Bronchial epithelial cell (primary cell): Measurements from ENCODE around the gene MRC2. TPM values are rescaled to one million over a fixed set of nuclear protein-coding genes. Genes with fewer than 3 reads are reported as not detected.
A peak's percentile ranks its signal among the peaks of the same experiment; 100 is the strongest.

Source experiments
- DNase-seq: peaks from one replicate; pipeline ENCODE4 v3.0.0-alpha.2; 2010; ENCODE audit warnings: low read depth
- FAIRE-seq: peaks from 2 replicates; lab custom pipeline; 2011; peaks lifted over from hg19 to GRCh38; lab: Jason Lieb, UNC
- H3K27me3 ChIP-seq: 2 replicates; pipeline ENCODE4 v1.5.1; 2011; ENCODE audit warnings: low read length; ENCODE audit not compliant: control insufficient read depth, insufficient read depth
- H3K36me3 ChIP-seq: 2 replicates; pipeline ENCODE4 v1.5.1; 2011; ENCODE audit warnings: low read length; ENCODE audit not compliant: control insufficient read depth, insufficient read depth
- H3K4me3 ChIP-seq: 2 replicates; pipeline ENCODE4 v1.5.1; 2011; ENCODE audit warnings: mild to moderate bottlenecking, low read depth, low read length, control low read depth
- CTCF ChIP-seq: IDR thresholded peaks from 2 replicates; pipeline ENCODE4 v1.5.1; 2011; ENCODE audit warnings: mild to moderate bottlenecking, moderate library complexity, low read length, control low read depth, inconsistent platforms; ENCODE audit not compliant: insufficient read depth, severe bottlenecking
- total RNA-seq: library from RNA; depleted of rRNA; stranded (reverse); fragments of >200 nt; gene quantifications from 2 replicates; pipeline ENCODE4 v1.2.1, GENCODE V29; 2014

MRC2 gene
- total RNA-seq, 1 donor from 2014 or later = 9.2 TPM

GRCh38 chr17:62625184-62625869 lies 2.1 kb upstream of the MRC2 start:
- DNase-seq = no peak
- no peak for FAIRE-seq
- Histone ChIP-seq H3K36me3 (no peaks in the 10 kb centered on the region), H3K27me3 (no peaks in the 10 kb centered on the region), H3K4me3 (no peak overlapping the region)
- no peak for TF ChIP-seq CTCF

- no peak for DNase-seq
- no peaks in the 10 kb centered on the region for H3K36me3 ChIP-seq
- no peaks in the 10 kb centered on the region for H3K27me3 ChIP-seq
- no peak for FAIRE-seq
- TF ChIP-seq CTCF = no peak
- no peak overlapping the region for H3K4me3 ChIP-seq
These were observed 1.6 kb upstream of the MRC2 start for GRCh38 chr17:62625870-62626200.

- H3K4me3 ChIP-seq = peak overlapping the region; percentile 64
- DNase-seq = peak; percentile 55
- TF ChIP-seq CTCF = no peak
- no peaks in the 10 kb centered on the region for H3K36me3 ChIP-seq
- H3K27me3 ChIP-seq = no peaks in the 10 kb centered on the region
- no peak for FAIRE-seq
These were observed 701 bp upstream of the MRC2 start for GRCh38 chr17:62626719-62627218.

- DNase-seq (no peak), FAIRE-seq (no peak)
- H3K36me3 ChIP-seq = peaks cover 2% of the 10 kb centered on the region
- peak overlapping the region; percentile 64 for H3K4me3 ChIP-seq
- no peak for TF ChIP-seq CTCF
- no peaks in the 10 kb centered on the region for H3K27me3 ChIP-seq
These were observed 599 bp downstream of the MRC2 start for GRCh38 chr17:62627904-62628633.

GRCh38 chr17:62628831-62629555 lies 1.5 kb downstream of the MRC2 start:
- FAIRE-seq = no peak
- no peak for TF ChIP-seq CTCF

More at GRCh38 chr17:62628831-62629555, 1.5 kb downstream of the MRC2 start:
- H3K4me3 ChIP-seq = no peak overlapping the region
- no peak for DNase-seq
- H3K36me3 ChIP-seq = peaks cover 2% of the 10 kb centered on the region
- no peaks in the 10 kb centered on the region for H3K27me3 ChIP-seq
